ENCODE results near the gene MEGF6. TPM values are rescaled to one million over a fixed set of nuclear protein-coding genes. Genes with fewer than 3 reads are reported as not detected.
"Not testable (repeated sequence)": the region's sequence is repeated elsewhere in the genome, so short reads cannot be mapped to it uniquely, and the experiment has no call there.

MEGF6 gene
- polyA plus RNA-seq, 2 donors: 11.8 to 23.7 TPM

- no peak overlapping the region for H3K27ac ChIP-seq (ENCODE audit: low read depth in 2 of 2, low read length in 1 of 2)
- 85% methylated on average over 8 of the region's 8 CpGs for WGBS, 2 donors
- no peaks in the 10 kb centered on the region for H3K27me3 ChIP-seq (ENCODE audit: control insufficient read depth in 1 of 2, insufficient read depth in 2 of 2, low read length in 2 of 2)
- peaks cover 0 to 4% of the 10 kb centered on the region in 2 donors for H3K9me3 ChIP-seq (ENCODE audit: control insufficient read depth in 2 of 2, insufficient read depth in 1 of 2, low read depth in 1 of 2, low read length in 1 of 2)
- no peaks in the 10 kb centered on the region for H3K36me3 ChIP-seq (ENCODE audit: control insufficient read depth in 2 of 2, insufficient read depth in 2 of 2, low read length in 1 of 2)
- H3K4me1 ChIP-seq (ENCODE audit: control insufficient read depth in 2 of 2, insufficient read depth in 2 of 2, low read length in 1 of 2): peaks cover 0 to 4% of the 10 kb centered on the region in 2 donors
- no peak overlapping the region for H3K4me3 ChIP-seq (ENCODE audit: low read depth in 1 of 2, low read length in 2 of 2)
Observed at GRCh38 chr1:3578433-3578805, 32.9 kb downstream of the MEGF6 start.

GRCh38 chr1:3577711-3578432, 33.4 kb downstream of the MEGF6 start:
- WGBS, 2 donors: 74 to 75% methylated on average over 27 of the region's 27 CpGs
- H3K9me3 ChIP-seq (ENCODE audit: control insufficient read depth in 2 of 2, insufficient read depth in 1 of 2, low read depth in 1 of 2, low read length in 1 of 2): peaks cover 0 to 4% of the 10 kb centered on the region in 2 donors
- H3K4me1 ChIP-seq (ENCODE audit: control insufficient read depth in 2 of 2, insufficient read depth in 2 of 2, low read length in 1 of 2): peaks cover 0 to 4% of the 10 kb centered on the region in 2 donors
- no peak overlapping the region for H3K4me3 ChIP-seq (ENCODE audit: low read depth in 1 of 2, low read length in 2 of 2)
- no peaks in the 10 kb centered on the region for H3K36me3 ChIP-seq (ENCODE audit: control insufficient read depth in 2 of 2, insufficient read depth in 2 of 2, low read length in 1 of 2)
- H3K27me3 ChIP-seq (ENCODE audit: control insufficient read depth in 1 of 2, insufficient read depth in 2 of 2, low read length in 2 of 2): no peaks in the 10 kb centered on the region
- no peak overlapping the region for H3K27ac ChIP-seq (ENCODE audit: low read depth in 2 of 2, low read length in 1 of 2)

GRCh38 chr1:3577300-3577699, 34.0 kb downstream of the MEGF6 start:
- 68 to 76% methylated on average over 7 of the region's 7 CpGs for WGBS, 2 donors
- Histone ChIP-seq H3K27ac (ENCODE audit: low read depth in 2 of 2, low read length in 1 of 2) (no peak overlapping the region), H3K9me3 (ENCODE audit: control insufficient read depth in 2 of 2, insufficient read depth in 1 of 2, low read depth in 1 of 2, low read length in 1 of 2) (peaks cover 0 to 4% of the 10 kb centered on the region in 2 donors), H3K4me1 (ENCODE audit: control insufficient read depth in 2 of 2, insufficient read depth in 2 of 2, low read length in 1 of 2) (peaks cover 0 to 4% of the 10 kb centered on the region in 2 donors), H3K4me3 (ENCODE audit: low read depth in 1 of 2, low read length in 2 of 2) (no peak overlapping the region), H3K27me3 (ENCODE audit: control insufficient read depth in 1 of 2, insufficient read depth in 2 of 2, low read length in 2 of 2) (no peaks in the 10 kb centered on the region), H3K36me3 (ENCODE audit: control insufficient read depth in 2 of 2, insufficient read depth in 2 of 2, low read length in 1 of 2) (no peaks in the 10 kb centered on the region)

GRCh38 chr1:3575993-3576392, 35.3 kb downstream of the MEGF6 start:
- peaks cover 0 to 4% of the 10 kb centered on the region in 2 donors for H3K4me1 ChIP-seq (ENCODE audit: control insufficient read depth in 2 of 2, insufficient read depth in 2 of 2, low read length in 1 of 2)

GRCh38 chr1:3575515-3575914, 35.8 kb downstream of the MEGF6 start:
- H3K27ac ChIP-seq (ENCODE audit: low read depth in 2 of 2, low read length in 1 of 2); H3K36me3 ChIP-seq (ENCODE audit: control insufficient read depth in 2 of 2, insufficient read depth in 2 of 2, low read length in 1 of 2); H3K27me3 ChIP-seq (ENCODE audit: control insufficient read depth in 1 of 2, insufficient read depth in 2 of 2, low read length in 2 of 2); H3K9me3 ChIP-seq (ENCODE audit: control insufficient read depth in 2 of 2, insufficient read depth in 1 of 2, low read depth in 1 of 2, low read length in 1 of 2); H3K4me3 ChIP-seq (ENCODE audit: low read depth in 1 of 2, low read length in 2 of 2); H3K4me1 ChIP-seq (ENCODE audit: control insufficient read depth in 2 of 2, insufficient read depth in 2 of 2, low read length in 1 of 2): not testable (repeated sequence)
- 77 to 78% methylated on average over 6 of the region's 6 CpGs for WGBS, 2 donors

More at GRCh38 chr1:3575993-3576392, 35.3 kb downstream of the MEGF6 start:
- Histone ChIP-seq H3K27me3 (ENCODE audit: control insufficient read depth in 1 of 2, insufficient read depth in 2 of 2, low read length in 2 of 2) (no peaks in the 10 kb centered on the region), H3K9me3 (ENCODE audit: control insufficient read depth in 2 of 2, insufficient read depth in 1 of 2, low read depth in 1 of 2, low read length in 1 of 2) (peaks cover 0 to 4% of the 10 kb centered on the region in 2 donors), H3K27ac (ENCODE audit: low read depth in 2 of 2, low read length in 1 of 2) (no peak overlapping the region), H3K4me3 (ENCODE audit: low read depth in 1 of 2, low read length in 2 of 2) (no peak overlapping the region), H3K36me3 (ENCODE audit: control insufficient read depth in 2 of 2, insufficient read depth in 2 of 2, low read length in 1 of 2) (no peaks in the 10 kb centered on the region)
- WGBS, 2 donors: 81 to 83% methylated on average over 15 of the region's 15 CpGs

GRCh38 chr1:3573500-3573899, 37.8 kb downstream of the MEGF6 start:
- Histone ChIP-seq H3K4me3 (ENCODE audit: low read depth in 1 of 2, low read length in 2 of 2) (no peak overlapping the region), H3K27ac (ENCODE audit: low read depth in 2 of 2, low read length in 1 of 2) (no peak overlapping the region), H3K4me1 (ENCODE audit: control insufficient read depth in 2 of 2, insufficient read depth in 2 of 2, low read length in 1 of 2) (peaks cover 0 to 4% of the 10 kb centered on the region in 2 donors), H3K27me3 (ENCODE audit: control insufficient read depth in 1 of 2, insufficient read depth in 2 of 2, low read length in 2 of 2) (no peaks in the 10 kb centered on the region), H3K9me3 (ENCODE audit: control insufficient read depth in 2 of 2, insufficient read depth in 1 of 2, low read depth in 1 of 2, low read length in 1 of 2) (peaks cover 0 to 4% of the 10 kb centered on the region in 2 donors), H3K36me3 (ENCODE audit: control insufficient read depth in 2 of 2, insufficient read depth in 2 of 2, low read length in 1 of 2) (no peaks in the 10 kb centered on the region)
- WGBS, 2 donors: 54 to 59% methylated on average over 9 of the region's 9 CpGs

GRCh38 chr1:3572638-3573037, 38.7 kb downstream of the MEGF6 start:
- not testable (repeated sequence) for H3K4me3 ChIP-seq (ENCODE audit: low read depth in 1 of 2, low read length in 2 of 2); H3K36me3 ChIP-seq (ENCODE audit: control insufficient read depth in 2 of 2, insufficient read depth in 2 of 2, low read length in 1 of 2); H3K27me3 ChIP-seq (ENCODE audit: control insufficient read depth in 1 of 2, insufficient read depth in 2 of 2, low read length in 2 of 2); H3K9me3 ChIP-seq (ENCODE audit: control insufficient read depth in 2 of 2, insufficient read depth in 1 of 2, low read depth in 1 of 2, low read length in 1 of 2); H3K27ac ChIP-seq (ENCODE audit: low read depth in 2 of 2, low read length in 1 of 2); H3K4me1 ChIP-seq (ENCODE audit: control insufficient read depth in 2 of 2, insufficient read depth in 2 of 2, low read length in 1 of 2)
- 85 to 91% methylated on average over 1 of the region's 1 CpG for WGBS, 2 donors

GRCh38 chr1:3571263-3571662, 40.0 kb downstream of the MEGF6 start:
- Histone ChIP-seq H3K9me3 (ENCODE audit: control insufficient read depth in 2 of 2, insufficient read depth in 1 of 2, low read depth in 1 of 2, low read length in 1 of 2) (peaks cover 0 to 4% of the 10 kb centered on the region in 2 donors), H3K4me1 (ENCODE audit: control insufficient read depth in 2 of 2, insufficient read depth in 2 of 2, low read length in 1 of 2) (no peaks in the 10 kb centered on the region), H3K4me3 (ENCODE audit: low read depth in 1 of 2, low read length in 2 of 2) (no peak overlapping the region), H3K27me3 (ENCODE audit: control insufficient read depth in 1 of 2, insufficient read depth in 2 of 2, low read length in 2 of 2) (no peaks in the 10 kb centered on the region), H3K27ac (ENCODE audit: low read depth in 2 of 2, low read length in 1 of 2) (no peak overlapping the region), H3K36me3 (ENCODE audit: control insufficient read depth in 2 of 2, insufficient read depth in 2 of 2, low read length in 1 of 2) (no peaks in the 10 kb centered on the region)
- 87 to 88% methylated on average over 6 of the region's 6 CpGs for WGBS, 2 donors

GRCh38 chr1:3570066-3570986, 41.0 kb downstream of the MEGF6 start:
- Histone ChIP-seq H3K36me3 (ENCODE audit: control insufficient read depth in 2 of 2, insufficient read depth in 2 of 2, low read length in 1 of 2) (no peaks in the 10 kb centered on the region), H3K4me3 (ENCODE audit: low read depth in 1 of 2, low read length in 2 of 2) (no peak overlapping the region), H3K27me3 (ENCODE audit: control insufficient read depth in 1 of 2, insufficient read depth in 2 of 2, low read length in 2 of 2) (no peaks in the 10 kb centered on the region), H3K27ac (ENCODE audit: low read depth in 2 of 2, low read length in 1 of 2) (no peak overlapping the region), H3K4me1 (ENCODE audit: control insufficient read depth in 2 of 2, insufficient read depth in 2 of 2, low read length in 1 of 2) (no peaks in the 10 kb centered on the region), H3K9me3 (ENCODE audit: control insufficient read depth in 2 of 2, insufficient read depth in 1 of 2, low read depth in 1 of 2, low read length in 1 of 2) (no peaks in the 10 kb centered on the region)
- WGBS, 2 donors: 75 to 82% methylated on average over 21 of the region's 21 CpGs

All from esophagus (tissue), 2 donors.